HTERT RPE-1 (cell line): ENCODE results near the gene BLTP1.
"Not testable (repeated sequence)": the region's sequence is repeated elsewhere in the genome, so short reads cannot be mapped to it uniquely, and the experiment has no call there.

Experiments used
- in situ Hi-C: fragments of 300-500 bp; cut with MboI; formaldehyde crosslinking; loops from 4 replicates; pipeline ENCODE4 v1.14.3; 2020; ENCODE audit warnings: low sequenced_read_pairs

The BLTP1 gene

GRCh38 chr4:122151982-122152710 lies at the start of gene BLTP1:
Gene BLTP1, plus strand, starts transcription at chr4:122152331. Its CDS starts 18,317 bp downstream, at chr4:122170648.
- in situ Hi-C loops: no loop called here

GRCh38 chr4:122104184-122104583 lies 47.9 kb upstream of the BLTP1 start:
- in situ Hi-C loops: no loop called here

- in situ Hi-C loops: no loop called here
Observed at GRCh38 chr4:122107680-122108079, 44.5 kb upstream of the BLTP1 start.

GRCh38 chr4:122110304-122110703 lies 41.8 kb upstream of the BLTP1 start:
- in situ Hi-C loops: not testable (repeated sequence)

- in situ Hi-C loops: no loop called here
Observed at GRCh38 chr4:122117743-122118142, 34.4 kb upstream of the BLTP1 start.

- in situ Hi-C loops: no loop called here
Observed at GRCh38 chr4:122118243-122118642, 33.9 kb upstream of the BLTP1 start.

- in situ Hi-C loops: no loop called here
Observed at GRCh38 chr4:122119739-122120138, 32.4 kb upstream of the BLTP1 start.

- in situ Hi-C loops: no loop called here
Observed at GRCh38 chr4:122121593-122121992, 30.5 kb upstream of the BLTP1 start.

- in situ Hi-C loops: no loop called here
Observed at GRCh38 chr4:122122083-122122482, 30.0 kb upstream of the BLTP1 start.

- in situ Hi-C loops: no loop called here
Observed at GRCh38 chr4:122129061-122129460, 23.1 kb upstream of the BLTP1 start.

GRCh38 chr4:122131562-122132157 lies 20.5 kb upstream of the BLTP1 start:
- in situ Hi-C loops: no loop called here

- in situ Hi-C loops: no loop called here
Observed at GRCh38 chr4:122132891-122133290, 19.2 kb upstream of the BLTP1 start.

GRCh38 chr4:122139139-122139538 lies 13.0 kb upstream of the BLTP1 start:
- in situ Hi-C loops: no loop called here

- in situ Hi-C loops: no loop called here
Observed at GRCh38 chr4:122140834-122141233, 11.3 kb upstream of the BLTP1 start.

- in situ Hi-C loops: no loop called here
Observed at GRCh38 chr4:122142687-122143086, 9.4 kb upstream of the BLTP1 start.

- in situ Hi-C loops: no loop called here
Observed at GRCh38 chr4:122146652-122147051, 5.5 kb upstream of the BLTP1 start.

- in situ Hi-C loops: no loop called here
Observed at GRCh38 chr4:122150931-122151330, 1.2 kb upstream of the BLTP1 start.

GRCh38 chr4:122152711-122153226 lies 638 bp downstream of the BLTP1 start:
- in situ Hi-C loops: no loop called here

- in situ Hi-C loops: no loop called here
Observed at GRCh38 chr4:122156819-122157218, 4.7 kb downstream of the BLTP1 start.

GRCh38 chr4:122163301-122163700 lies 11.2 kb downstream of the BLTP1 start:
- in situ Hi-C loops: no loop called here

- in situ Hi-C loops: no loop called here
Observed at GRCh38 chr4:122163767-122164166, 11.6 kb downstream of the BLTP1 start.

GRCh38 chr4:122167369-122167768 lies 15.2 kb downstream of the BLTP1 start:
- in situ Hi-C loops: no loop called here
